GM21447 (cell line): ENCODE data around the gene SH3GLB1.

Source experiments
- ATAC-seq: cut with Tn5 transposase; IDR thresholded peaks from one replicate; pipeline ENCODE4 v1.9.1; 2021; ENCODE audit not compliant: unreplicated experiment

Gene SH3GLB1

GRCh38 chr1:86773341-86774288 is 69.2 kb downstream of the SH3GLB1 start:
- peak; percentile 18 for ATAC-seq

DNA sequence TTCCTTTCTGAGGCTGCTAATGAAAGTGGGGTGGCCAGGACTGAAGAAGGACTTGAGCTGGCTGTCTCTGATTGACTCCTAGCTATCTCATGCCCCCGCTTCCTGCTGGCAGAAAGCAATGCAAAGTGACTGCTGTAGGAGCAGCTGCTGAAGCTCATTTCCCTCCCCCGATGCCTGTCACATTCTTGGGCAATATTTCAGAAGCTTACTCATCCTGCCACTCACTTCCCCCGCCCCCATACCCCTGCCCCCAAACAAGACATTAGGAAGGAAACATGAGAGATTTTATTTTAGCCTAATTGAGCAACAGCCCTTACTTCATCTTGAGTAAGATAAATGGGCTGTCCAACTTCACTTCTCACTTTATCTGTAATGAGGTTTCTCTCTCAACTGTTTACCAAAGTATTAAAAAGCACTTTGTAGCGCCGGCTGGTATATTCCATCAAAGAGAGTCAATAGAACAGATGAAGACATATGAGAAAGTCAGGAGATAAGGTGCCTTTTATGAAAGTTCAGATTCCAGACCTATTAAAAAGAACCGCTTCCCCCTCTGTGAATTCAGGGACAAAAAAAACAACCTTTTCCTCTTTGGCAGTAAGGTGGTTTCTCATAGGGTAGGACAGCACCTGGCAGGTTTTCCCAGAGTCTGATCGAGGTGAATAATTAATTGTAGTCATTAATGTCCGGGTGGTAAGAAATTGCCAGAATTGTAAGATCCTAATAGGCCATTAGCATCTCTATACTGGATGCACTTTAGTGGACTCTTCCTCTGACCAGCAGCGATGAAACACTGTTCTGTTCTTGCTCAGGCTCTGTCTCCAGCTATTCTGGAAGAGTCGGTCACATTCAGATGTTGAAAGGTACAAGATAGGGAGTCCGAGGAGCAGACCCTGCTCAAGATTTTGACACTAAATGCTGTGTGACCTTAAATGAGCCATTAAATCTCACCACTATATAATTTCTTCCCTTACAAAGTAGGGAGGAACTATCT is 70.2 kb downstream of the SH3GLB1 start:
- peak; percentile 96 for ATAC-seq

GRCh38 chr1:86775395-86775794 is 71.0 kb downstream of the SH3GLB1 start:
- no peak for ATAC-seq

GRCh38 chr1:86776108-86776507 is 71.7 kb downstream of the SH3GLB1 start:
- ATAC-seq = no peak

DNA sequence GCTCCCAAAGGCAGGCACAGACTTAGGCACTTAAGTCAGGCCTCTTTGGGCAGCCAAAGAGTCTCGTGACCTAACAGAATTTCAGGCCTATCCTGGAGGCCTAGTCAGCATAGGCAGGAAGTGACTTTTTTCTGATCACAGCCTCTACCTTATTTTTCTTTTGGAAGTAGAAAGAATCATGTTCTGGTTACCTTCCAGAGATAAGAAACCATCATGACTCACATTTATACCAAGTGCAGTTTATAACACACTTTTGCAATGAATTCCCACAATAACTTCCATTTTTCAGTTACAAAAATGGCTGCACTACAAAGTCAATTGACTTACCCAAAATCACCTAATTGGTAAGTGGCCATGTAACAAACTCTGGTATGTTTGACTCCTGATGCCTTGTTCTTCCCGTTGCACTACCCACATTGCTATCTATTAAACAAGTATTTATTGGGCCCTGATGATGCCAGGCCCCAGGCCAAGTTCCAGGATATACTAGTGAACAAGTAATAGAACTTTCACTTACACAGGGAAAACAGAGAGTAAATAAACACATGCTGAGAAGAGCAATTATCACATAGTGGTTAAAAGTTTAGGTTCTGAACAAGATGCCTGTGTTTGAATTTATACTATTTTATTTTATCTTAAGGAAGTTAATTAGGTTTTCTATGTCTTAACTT is 74.3 kb downstream of the SH3GLB1 start:
- ATAC-seq = no peak

GRCh38 chr1:86779308-86780191 is 75.2 kb downstream of the SH3GLB1 start:
- no peak for ATAC-seq

DNA sequence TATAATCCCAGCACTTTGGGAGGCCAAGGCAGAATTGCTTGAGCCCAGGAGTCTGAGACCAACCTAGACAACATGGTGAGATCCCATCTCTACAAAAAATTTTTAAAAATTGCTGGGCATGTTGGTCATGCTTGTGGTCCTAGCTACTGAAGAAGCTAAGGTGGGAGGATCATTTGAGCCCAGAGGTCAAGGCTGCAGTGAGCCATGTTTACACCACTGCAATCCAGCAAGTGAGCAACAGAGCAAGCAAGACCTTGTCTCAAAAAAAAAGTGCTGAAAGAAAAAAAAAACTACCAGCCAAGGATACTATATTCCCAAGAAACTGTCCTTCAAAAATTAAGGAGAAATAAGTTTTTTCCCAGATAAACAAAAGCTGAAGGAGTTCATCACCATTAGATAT is 78.1 kb downstream of the SH3GLB1 start:
- ATAC-seq = no peak

- no peak for ATAC-seq
Observed at GRCh38 chr1:86787621-86788020, 83.2 kb downstream of the SH3GLB1 start.

DNA sequence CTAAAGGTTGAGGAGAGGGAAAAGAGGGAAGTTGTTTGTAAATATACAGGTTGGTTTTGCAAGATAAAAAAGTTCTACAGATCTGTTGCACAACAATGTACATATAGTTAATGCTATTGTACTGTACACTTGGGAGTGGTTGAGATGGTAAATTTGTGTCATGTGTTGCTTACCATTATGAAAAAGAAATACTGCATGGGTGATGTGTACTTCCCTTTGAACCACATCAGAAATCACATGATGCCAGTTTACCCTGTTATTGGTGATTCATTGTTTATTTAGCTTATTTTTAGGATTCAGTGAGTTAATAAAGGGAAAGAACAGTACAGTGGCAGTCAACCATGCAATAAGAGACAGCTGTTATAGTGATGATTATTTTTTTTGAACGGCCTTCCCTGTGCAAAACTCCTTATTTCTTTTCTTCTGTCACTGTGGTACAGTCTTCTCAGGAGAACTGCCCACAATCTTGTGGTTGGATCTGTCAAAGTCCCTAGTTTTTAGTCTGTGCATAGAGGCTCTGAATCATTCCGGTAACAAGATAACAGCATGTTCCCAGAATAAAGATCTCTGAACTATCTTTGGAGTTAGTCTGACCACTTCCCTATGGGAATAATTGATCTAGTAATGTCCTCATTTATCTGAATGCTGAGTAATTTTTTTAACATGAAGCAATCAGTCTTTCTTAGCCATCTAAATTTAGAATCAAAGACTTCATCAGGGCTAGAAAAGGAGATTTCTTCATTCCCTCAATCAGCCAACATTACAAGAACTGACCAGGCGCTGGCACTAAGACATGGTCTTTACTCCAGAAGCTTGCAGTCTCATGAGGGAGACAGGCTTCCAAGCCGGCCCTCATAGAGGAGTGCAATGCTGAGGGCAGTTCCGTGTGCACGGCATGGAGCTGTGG is 84.2 kb downstream of the SH3GLB1 start:
- no peak for ATAC-seq

GRCh38 chr1:86795316-86795715 is 90.9 kb downstream of the SH3GLB1 start:
- no peak for ATAC-seq
